GM19328 (cell line): ENCODE measurements around the gene ALOX12B.
"Not testable (repeated sequence)": the region's sequence is repeated elsewhere in the genome, so short reads cannot be mapped to it uniquely, and the experiment has no call there.

Experiments used
- ATAC-seq: cut with Tn5 transposase; IDR thresholded peaks from one replicate; pipeline ENCODE4 v1.9.1; 2021; ENCODE audit warnings: mild to moderate bottlenecking, moderate library complexity; ENCODE audit not compliant: unreplicated experiment

The ALOX12B gene

GRCh38 chr17:8119581-8120519, 32.3 kb upstream of the ALOX12B start:
- ATAC-seq = peak; percentile 31

GRCh38 chr17:8118769-8119580, 31.5 kb upstream of the ALOX12B start:
- no peak for ATAC-seq

DNA sequence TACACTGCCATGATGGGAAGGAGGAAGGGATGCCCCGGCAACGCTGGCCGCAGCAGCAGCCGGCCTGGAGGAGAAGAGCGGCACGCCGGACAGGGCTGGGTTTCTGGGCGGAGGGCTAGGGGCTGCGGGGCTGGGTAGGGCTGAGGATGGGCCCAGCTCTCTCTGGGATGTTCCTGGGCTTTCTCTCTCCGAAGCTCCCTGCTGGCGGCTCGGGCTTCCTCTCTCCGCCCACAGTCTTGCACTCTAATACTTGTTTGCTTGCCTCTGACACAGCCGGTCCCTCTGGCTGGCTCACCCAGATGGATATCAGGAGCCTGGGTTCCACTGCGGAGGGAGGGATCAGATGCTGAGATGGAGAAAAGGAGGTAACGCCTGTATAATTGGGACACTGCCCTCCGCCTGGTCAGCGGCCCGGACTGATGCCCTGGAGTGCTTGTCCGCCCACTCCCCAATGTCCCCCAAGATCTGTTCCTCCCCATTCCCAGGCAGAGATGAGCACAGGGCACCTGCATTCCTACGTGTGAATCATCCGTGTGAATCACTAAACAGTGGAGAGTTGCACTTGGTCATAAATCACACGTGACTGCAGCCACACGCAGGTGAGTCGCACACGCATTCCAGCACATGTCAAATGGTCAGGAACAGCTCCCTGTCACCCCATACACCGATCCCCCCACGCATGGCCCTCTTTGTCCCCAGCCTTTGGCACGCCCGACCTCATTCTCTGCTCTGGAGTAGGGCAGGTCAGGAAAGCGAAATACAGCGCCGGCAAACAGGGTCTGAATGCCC, 30.7 kb upstream of the ALOX12B start, which contains the start of gene ALOXE3:
TSS of gene ALOXE3 (minus strand) at position 535 of the 789 bp plus-strand sequence. CDS start at position 11, 524 bp downstream.
- no peak for ATAC-seq

GRCh38 chr17:8117367-8117979, 30.0 kb upstream of the ALOX12B start:
- ATAC-seq = no peak

DNA sequence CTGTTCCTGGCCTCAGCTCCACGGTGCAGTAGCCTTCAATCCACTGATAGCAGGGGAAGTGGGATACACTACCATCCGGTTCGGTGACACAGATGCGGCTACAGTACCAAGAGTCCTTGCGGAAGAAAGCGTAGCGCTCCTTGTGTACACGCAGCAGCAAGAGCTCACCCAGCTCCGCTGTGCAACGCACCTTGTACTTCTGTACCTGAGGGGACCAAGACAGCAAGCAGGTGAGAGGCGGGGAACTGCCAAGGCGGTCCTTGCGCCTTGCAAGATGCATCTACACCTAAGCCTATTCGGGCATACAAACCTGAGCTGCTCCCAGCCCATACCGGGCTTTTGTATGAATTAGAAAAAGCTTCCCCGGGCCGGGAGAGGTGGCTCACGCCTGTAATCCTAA, 29.3 kb upstream of the ALOX12B start:
- no peak for ATAC-seq

GRCh38 chr17:8110907-8111306, 23.4 kb upstream of the ALOX12B start:
- ATAC-seq = no peak

DNA sequence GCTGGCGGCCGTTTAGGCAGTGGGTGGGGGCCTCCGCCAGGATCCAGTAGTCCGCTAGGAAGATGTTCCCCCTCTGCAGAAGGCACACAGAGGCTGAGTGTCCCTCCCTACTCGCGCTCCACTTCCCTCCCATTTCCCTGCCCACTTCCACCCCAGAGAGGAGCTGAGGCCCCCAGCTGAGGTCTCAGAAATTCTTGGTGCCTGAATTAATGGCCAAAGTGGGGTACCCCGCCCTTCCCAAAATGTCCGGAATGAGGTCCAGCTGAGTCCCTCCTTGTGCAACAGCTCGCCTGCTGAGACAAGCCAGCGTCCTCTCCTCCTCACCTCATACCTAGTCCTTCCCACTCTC, 22.9 kb upstream of the ALOX12B start:
- no peak for ATAC-seq

- no peak for ATAC-seq
Measured at GRCh38 chr17:8109661-8110455, 22.3 kb upstream of the ALOX12B start.

GRCh38 chr17:8108972-8109660, 21.6 kb upstream of the ALOX12B start:
- ATAC-seq = no peak

- not testable (repeated sequence) for ATAC-seq
Measured at GRCh38 chr17:8106980-8107379, 19.5 kb upstream of the ALOX12B start.

DNA sequence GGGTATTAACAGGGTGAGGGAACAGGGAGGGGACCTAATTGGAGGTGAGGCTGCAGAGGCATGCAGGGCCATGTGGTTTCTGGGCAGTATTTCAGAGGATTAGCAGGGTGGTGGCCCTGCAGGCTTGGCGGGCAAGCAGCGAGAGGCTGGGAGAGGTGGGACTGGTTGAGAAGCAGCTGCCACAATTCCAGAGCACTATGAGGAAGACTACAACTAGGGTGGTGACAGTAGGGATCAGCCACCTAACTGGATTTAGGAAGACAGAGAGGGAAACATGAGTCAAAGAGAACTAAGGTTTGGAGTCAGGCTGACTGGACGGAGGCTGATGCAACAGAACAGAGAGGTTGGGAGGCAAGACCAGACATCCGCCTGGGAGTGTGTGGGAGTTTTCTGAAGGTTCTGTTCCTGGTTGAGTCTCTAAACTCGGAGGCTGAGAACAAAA, 18.5 kb upstream of the ALOX12B start:
- no peak for ATAC-seq

DNA sequence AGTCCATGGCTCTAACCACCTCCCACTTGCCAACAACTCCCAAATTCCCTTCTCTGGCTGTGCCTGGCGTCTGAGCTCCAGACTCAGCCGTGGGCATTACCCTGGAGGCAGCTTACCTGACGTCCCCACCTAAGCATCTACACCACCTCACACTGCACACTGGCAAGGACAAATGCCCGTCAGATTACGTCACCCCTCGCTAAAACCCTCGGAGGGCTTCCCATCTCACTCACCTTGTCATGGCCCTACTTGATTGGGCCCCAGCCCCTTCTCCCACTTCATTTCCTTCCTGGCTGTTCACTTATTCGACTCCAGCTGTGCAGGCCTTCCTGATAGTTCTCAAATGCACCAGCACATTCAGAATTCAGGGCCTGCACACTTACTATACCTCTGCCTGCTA, 17.4 kb upstream of the ALOX12B start:
- no peak for ATAC-seq

GRCh38 chr17:8103549-8103948, 16.0 kb upstream of the ALOX12B start:
- ATAC-seq = no peak

- no peak for ATAC-seq
Measured at GRCh38 chr17:8101721-8102120, 14.2 kb upstream of the ALOX12B start.

GRCh38 chr17:8100763-8101162, 13.2 kb upstream of the ALOX12B start:
- ATAC-seq = no peak

GRCh38 chr17:8100111-8100510, 12.6 kb upstream of the ALOX12B start:
- no peak for ATAC-seq

DNA sequence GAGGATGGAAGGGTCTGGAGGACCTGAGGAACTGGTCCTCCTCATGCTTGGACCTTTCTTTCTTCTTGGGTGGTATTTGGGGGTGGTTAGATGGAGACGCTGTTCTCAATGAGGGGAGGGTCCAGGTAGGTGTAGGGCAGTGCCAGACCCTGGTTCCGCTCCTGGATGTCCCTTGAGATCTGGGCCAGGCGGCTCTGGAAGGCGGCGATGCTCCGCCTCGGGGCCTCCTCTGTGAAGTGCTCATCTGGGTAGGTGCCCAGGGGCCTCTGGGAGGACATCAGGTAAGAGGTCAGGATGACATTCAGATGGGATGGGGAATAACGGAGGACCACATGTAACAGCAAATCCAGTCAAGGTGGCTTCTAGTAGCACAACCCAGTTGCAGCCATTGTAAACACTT, 9.0 kb upstream of the ALOX12B start:
- no peak for ATAC-seq

DNA sequence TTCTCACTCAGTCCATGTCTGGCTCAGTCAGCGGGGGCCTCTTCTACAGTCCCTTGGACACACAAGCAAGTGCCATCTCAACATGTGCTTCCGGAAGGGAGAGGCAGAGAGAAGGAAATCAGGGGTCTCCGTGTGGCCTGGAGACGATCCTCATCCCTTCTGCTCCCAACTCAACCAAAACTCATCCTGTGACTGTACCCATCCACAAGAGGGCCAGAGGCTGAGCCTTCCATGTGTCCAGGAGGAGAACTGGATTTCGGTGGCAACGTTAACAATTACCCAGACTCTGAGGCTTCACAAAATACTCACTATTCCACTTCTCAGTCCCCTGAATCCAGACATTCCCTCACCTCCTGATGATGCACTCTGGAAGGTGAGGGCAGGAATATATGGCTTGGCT, 7.8 kb upstream of the ALOX12B start:
- ATAC-seq = no peak

- no peak for ATAC-seq
Measured at GRCh38 chr17:8091033-8091687, 3.6 kb upstream of the ALOX12B start.
